Measurements from ENCODE around the gene ASAP3.

GRCh38 chr1:23424293-23425192, 59.4 kb downstream of the ASAP3 start, which contains the start of gene TCEA3:
- TF ChIP-seq CTCF (IDR thresholded peaks at IDR 0.05) (no peak), POLR2A (IDR thresholded peaks at IDR 0.05) (no peak)
